Left ventricle myocardium inferior (tissue), 1 donor: ENCODE measurements around the gene PALD1. TPM values are rescaled to one million over a fixed set of nuclear protein-coding genes. Genes with fewer than 3 reads are reported as not detected.

Source experiments
- DNase-seq: peaks from one replicate; pipeline ENCODE4 v3.0.0-alpha.2; 2020
- H3K27ac ChIP-seq: fragments of 200-600 bp; replicated peaks from 2 replicates; pipeline ENCODE4 v1.8.0; 2021
- H3K27me3 ChIP-seq: fragments of 200-600 bp; 2 replicates; pipeline ENCODE4 v1.8.0; 2021; ENCODE audit warnings: low read depth
- H3K36me3 ChIP-seq: fragments of 200-600 bp; 2 replicates; pipeline ENCODE4 v1.8.0; 2021
- H3K4me1 ChIP-seq: fragments of 200-600 bp; 2 replicates; pipeline ENCODE4 v1.8.0; 2021
- H3K4me3 ChIP-seq: fragments of 200-600 bp; 2 replicates; pipeline ENCODE4 v1.8.0; 2021; ENCODE audit warnings: mild to moderate bottlenecking, moderate library complexity
- H3K9me3 ChIP-seq: fragments of 200-600 bp; replicated peaks from 2 replicates; pipeline ENCODE4 v1.8.0; 2021
- intact Hi-C: fragments of 100-400 bp; cut with micrococcal nuclease; formaldehyde crosslinking; loops from one replicate; pipeline ENCODE4 v1.11.0; 2022
- total RNA-seq: library from RNA; stranded (reverse); fragmentation: NEBNext Ultra II Directional; extraction: Animal tissue kit (Norgen Biotek cat#: 25700); gene quantifications from one replicate; pipeline ENCODE4 v1.2.1, GENCODE V29; 2021
- TF ChIP-seq, protein P1 (sequence below): fragments of 200-600 bp; IDR thresholded peaks from 2 replicates; pipeline ENCODE4 v1.8.0; 2021; ENCODE audit warnings: antibody characterized with exemption, mild to moderate bottlenecking, borderline replicate concordance
- donor health status: DM: no; HTN: yes; CAD: no; lungs with severe emphysema.

PALD1 gene
- total RNA-seq, 1 donor from 2014 or later: 5.1 TPM

DNA sequence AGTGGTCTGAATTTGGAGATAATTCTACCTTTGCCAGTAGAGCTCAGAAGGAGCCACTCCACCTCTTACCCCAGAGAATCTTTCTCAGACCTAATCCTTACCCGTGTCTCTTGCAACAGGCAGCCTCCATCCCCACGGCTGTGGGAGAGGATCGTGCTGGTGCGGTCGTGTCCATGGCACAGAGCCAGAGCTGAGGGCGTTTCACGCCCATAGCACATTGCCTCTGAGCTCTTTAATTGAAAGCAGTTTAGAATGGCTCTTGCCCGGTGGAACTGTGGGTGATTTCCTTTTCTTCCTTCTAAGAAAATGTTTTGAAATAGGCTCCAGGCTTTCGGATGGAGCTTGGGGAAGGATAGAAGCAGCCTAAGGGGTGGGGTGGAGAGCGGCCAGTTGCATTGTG, 82.5 kb downstream of the PALD1 start:
- TF ChIP-seq, protein P1, sequence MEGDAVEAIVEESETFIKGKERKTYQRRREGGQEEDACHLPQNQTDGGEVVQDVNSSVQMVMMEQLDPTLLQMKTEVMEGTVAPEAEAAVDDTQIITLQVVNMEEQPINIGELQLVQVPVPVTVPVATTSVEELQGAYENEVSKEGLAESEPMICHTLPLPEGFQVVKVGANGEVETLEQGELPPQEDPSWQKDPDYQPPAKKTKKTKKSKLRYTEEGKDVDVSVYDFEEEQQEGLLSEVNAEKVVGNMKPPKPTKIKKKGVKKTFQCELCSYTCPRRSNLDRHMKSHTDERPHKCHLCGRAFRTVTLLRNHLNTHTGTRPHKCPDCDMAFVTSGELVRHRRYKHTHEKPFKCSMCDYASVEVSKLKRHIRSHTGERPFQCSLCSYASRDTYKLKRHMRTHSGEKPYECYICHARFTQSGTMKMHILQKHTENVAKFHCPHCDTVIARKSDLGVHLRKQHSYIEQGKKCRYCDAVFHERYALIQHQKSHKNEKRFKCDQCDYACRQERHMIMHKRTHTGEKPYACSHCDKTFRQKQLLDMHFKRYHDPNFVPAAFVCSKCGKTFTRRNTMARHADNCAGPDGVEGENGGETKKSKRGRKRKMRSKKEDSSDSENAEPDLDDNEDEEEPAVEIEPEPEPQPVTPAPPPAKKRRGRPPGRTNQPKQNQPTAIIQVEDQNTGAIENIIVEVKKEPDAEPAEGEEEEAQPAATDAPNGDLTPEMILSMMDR: no peak
- Histone ChIP-seq H3K4me1 (peaks cover 78% of the 10 kb centered on the region), H3K9me3 (no peaks in the 10 kb centered on the region), H3K4me3 (no peak overlapping the region), H3K27me3 (no peaks in the 10 kb centered on the region), H3K36me3 (peaks cover 9% of the 10 kb centered on the region), H3K27ac (peak overlapping the region; percentile 73)
- intact Hi-C loops: no loop called here
- DNase-seq: peak; percentile 51

DNA sequence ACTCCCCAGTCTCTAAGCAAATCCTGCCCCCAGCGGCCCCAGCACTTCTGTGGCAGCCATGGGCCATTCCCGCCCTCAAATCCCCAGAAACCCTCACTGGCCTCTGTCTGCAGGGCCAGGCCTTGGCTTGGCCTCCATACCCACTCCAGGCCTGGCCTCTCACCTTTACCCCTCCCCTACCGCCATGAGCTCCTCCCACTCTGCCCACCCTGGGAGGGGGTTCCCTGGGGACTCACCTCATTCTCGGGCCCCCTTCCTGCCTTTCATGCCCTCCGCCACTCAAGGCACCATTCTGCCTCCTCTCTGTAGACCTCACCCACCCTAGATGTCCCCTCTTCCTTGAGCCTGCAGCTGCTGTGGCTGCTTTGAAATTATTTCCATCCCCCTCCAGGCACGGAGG, 83.0 kb downstream of the PALD1 start:
- intact Hi-C loops: no loop called here
- Histone ChIP-seq H3K27me3 (no peaks in the 10 kb centered on the region), H3K9me3 (no peaks in the 10 kb centered on the region), H3K27ac (peak overlapping the region; percentile 73), H3K4me3 (no peak overlapping the region), H3K4me1 (peaks cover 78% of the 10 kb centered on the region), H3K36me3 (peaks cover 11% of the 10 kb centered on the region)
- TF ChIP-seq, protein P1: no peak
- no peak for DNase-seq

DNA sequence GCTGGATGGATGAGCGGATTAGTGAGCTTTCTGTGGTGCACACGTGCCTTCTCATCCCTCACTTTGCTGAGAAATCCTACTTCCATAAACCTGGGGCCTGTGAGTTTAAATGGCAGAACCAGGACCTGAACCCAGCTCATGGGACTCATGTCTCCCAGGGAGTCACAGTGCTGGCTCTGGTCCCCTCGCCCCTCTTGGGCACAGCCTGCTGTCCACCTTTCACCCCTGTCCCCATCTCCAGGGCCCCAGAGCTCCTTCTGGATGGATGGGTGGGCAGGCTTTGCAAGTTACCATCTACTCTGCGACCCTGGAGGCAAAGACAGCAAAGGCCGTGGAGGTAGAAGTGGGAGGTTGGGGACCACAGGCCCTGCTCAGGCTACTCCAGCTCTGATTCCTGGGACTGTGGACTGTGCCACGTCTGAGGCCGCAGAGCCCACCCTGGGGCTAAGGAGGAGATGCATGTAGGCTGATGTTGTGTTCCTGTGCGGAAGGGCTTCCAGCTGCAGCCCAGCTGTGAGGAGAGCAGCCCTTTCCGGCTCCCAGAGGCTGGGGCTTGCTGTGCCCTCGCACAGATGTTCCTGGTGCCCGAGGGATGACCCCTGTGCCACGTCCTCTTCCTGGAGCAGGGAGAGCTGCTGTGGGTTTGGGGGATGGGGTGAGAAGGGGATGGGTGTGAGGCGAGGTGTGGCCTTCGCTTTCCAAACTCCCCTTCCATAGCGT, 83.6 kb downstream of the PALD1 start:
- TF ChIP-seq, protein P1: no peak
- Histone ChIP-seq H3K9me3 (no peaks in the 10 kb centered on the region), H3K27ac (no peak overlapping the region), H3K4me3 (no peak overlapping the region), H3K4me1 (peaks cover 78% of the 10 kb centered on the region), H3K36me3 (peaks cover 13% of the 10 kb centered on the region), H3K27me3 (no peaks in the 10 kb centered on the region)
- no peak for DNase-seq
- intact Hi-C loops: no loop called here

DNA sequence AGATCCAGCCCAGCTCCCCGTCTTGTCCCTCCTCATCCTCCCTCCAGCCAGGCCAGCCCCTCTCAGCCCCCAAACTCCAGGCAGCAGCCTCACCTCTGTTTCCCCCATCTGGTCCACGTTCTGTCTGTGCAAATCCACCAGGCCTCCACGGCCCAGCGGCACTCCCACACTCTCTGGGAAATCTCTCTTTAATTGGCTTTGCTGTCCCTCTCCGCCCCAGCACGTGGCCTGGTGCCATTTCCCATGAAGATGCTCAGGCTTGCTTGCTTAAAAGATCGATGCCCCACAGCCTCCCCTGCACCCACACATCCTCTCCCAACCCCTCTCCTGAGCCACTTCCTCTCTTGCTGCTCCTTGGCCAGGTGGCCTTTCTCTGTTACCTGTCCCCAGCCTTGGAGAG, 84.7 kb downstream of the PALD1 start:
- intact Hi-C loops: no loop called here
- Histone ChIP-seq H3K36me3 (peaks cover 13% of the 10 kb centered on the region), H3K9me3 (no peaks in the 10 kb centered on the region), H3K4me1 (peaks cover 75% of the 10 kb centered on the region), H3K27ac (no peak overlapping the region), H3K4me3 (no peak overlapping the region), H3K27me3 (no peaks in the 10 kb centered on the region)
- no peak for DNase-seq
- TF ChIP-seq, protein P1: no peak

DNA sequence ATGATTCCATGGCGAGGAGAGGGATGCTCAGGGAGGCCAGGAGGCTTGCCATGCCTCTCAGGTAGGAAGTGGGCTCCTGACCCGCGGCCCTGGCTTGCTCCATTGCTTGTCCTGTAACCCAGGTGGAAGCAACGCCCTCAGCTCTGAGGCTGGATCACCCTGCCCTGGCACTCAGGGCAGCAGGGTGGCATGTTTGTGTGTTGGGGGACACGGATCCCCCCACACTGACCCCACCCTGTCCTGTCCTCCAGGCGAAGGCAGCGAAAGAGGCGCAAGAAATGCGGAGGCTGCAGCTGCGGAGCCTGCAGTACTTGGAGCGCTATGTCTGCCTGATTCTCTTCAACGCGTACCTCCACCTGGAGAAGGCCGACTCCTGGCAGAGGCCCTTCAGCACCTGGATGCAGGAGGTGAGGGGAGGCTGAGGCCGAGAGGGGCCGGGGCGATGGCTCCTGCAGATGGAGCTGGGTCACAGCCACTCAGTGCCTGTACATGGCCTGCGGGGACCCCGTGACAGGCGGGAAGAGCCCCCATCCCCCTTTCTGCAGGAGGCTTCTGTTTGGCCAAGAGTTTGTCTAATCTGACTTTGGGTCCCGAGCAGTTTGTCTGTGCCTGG, 85.7 kb downstream of the PALD1 start:
- DNase-seq: no peak
- Histone ChIP-seq H3K27me3 (no peaks in the 10 kb centered on the region), H3K36me3 (peaks cover 13% of the 10 kb centered on the region), H3K9me3 (no peaks in the 10 kb centered on the region), H3K27ac (no peak overlapping the region), H3K4me3 (no peak overlapping the region), H3K4me1 (peaks cover 65% of the 10 kb centered on the region)
- TF ChIP-seq, protein P1: no peak
- intact Hi-C loops: no loop called here
